Liver (tissue), 9 donors: ENCODE measurements around the gene AFF4. TPM values are rescaled to one million over a fixed set of nuclear protein-coding genes. Genes with fewer than 3 reads are reported as not detected.

Source experiments
- DNase-seq: peaks from one replicate; pipeline ENCODE4 v3.0.0-alpha.2; 2017; ENCODE audit warnings: low spot score
- H3K27ac ChIP-seq, 2 donors: one replicate each; pipeline ENCODE4 v1.7.0; 2013; ENCODE audit warnings: inconsistent platforms in 2 of 2, low read length in 2 of 2, control low read depth in 1 of 2, low read depth in 1 of 2, mild to moderate bottlenecking in 1 of 2
- H3K27me3 ChIP-seq, 4 donors: one replicate each; pipeline versions ENCODE4 v1.6.1 to v1.7.0; 2013; ENCODE audit warnings: low read length in 3 of 4, inconsistent platforms in 1 of 4, mild to moderate bottlenecking in 1 of 4, moderate library complexity in 1 of 4; ENCODE audit not compliant: control insufficient read depth in 4 of 4, insufficient read depth in 4 of 4
- H3K36me3 ChIP-seq, 4 donors: one replicate each; pipeline versions ENCODE4 v1.6.1 to v1.7.0; 2013; ENCODE audit warnings: low read length in 3 of 4, mild to moderate bottlenecking in 3 of 4, low read depth in 1 of 4, moderate library complexity in 1 of 4; ENCODE audit not compliant: control insufficient read depth in 4 of 4, insufficient read depth in 3 of 4
- H3K4me1 ChIP-seq, 4 donors: one replicate each; pipeline versions ENCODE4 v1.6.1 to v1.7.0; 2013; ENCODE audit warnings: low read length in 3 of 4, mild to moderate bottlenecking in 3 of 4, moderate library complexity in 1 of 4; ENCODE audit not compliant: control insufficient read depth in 4 of 4, insufficient read depth in 4 of 4
- H3K4me3 ChIP-seq, 3 donors: one replicate each; pipeline versions ENCODE4 v1.6.1 to v1.7.0; 2013; ENCODE audit warnings: low read length in 3 of 3, control low read depth in 1 of 3, low read depth in 1 of 3, mild to moderate bottlenecking in 1 of 3
- H3K9ac ChIP-seq, 2 donors: one replicate each; pipeline ENCODE4 v1.7.0; 2013; ENCODE audit warnings: low read length in 2 of 2, mild to moderate bottlenecking in 2 of 2, moderate library complexity in 2 of 2, control low read depth in 1 of 2, low read depth in 1 of 2
- H3K9me3 ChIP-seq, 4 donors: one replicate each; pipeline versions ENCODE4 v1.6.1 to v1.7.0; 2013; ENCODE audit warnings: low read length in 3 of 4; ENCODE audit not compliant: control insufficient read depth in 4 of 4
- CTCF ChIP-seq: fragments of 150-350 bp; IDR thresholded peaks from 2 replicates; pipeline ENCODE4 v1.5.1; 2017; ENCODE audit warnings: improper control_type of control experiment, low read depth, low read length; ENCODE audit not compliant: missing input control
- EGR1 ChIP-seq, 2 donors: IDR thresholded peaks; 2 replicates each; pipeline ENCODE4 v1.6.1; 2016 to 2018; ENCODE audit warnings: antibody characterized with exemption in 2 of 2, low read depth in 2 of 2
- FOXA1 ChIP-seq: IDR thresholded peaks from 2 replicates; pipeline ENCODE4 v1.6.1; 2016; ENCODE audit warnings: antibody characterized with exemption
- FOXA2 ChIP-seq: IDR thresholded peaks from 2 replicates; pipeline ENCODE4 v1.6.1; 2016; ENCODE audit warnings: antibody characterized with exemption
- GABPA ChIP-seq, 2 donors: IDR thresholded peaks in 1 of 2; conservative IDR thresholded peaks in 1 of 2; 2 replicates each; pipeline ENCODE4 v1.6.1; 2016; ENCODE audit warnings: antibody characterized with exemption in 2 of 2, mild to moderate bottlenecking in 1 of 2, moderate library complexity in 1 of 2
- HNF4A ChIP-seq, 2 donors: conservative IDR thresholded peaks; 2 replicates each; pipeline ENCODE4 v1.6.1; 2016; ENCODE audit warnings: antibody characterized with exemption in 2 of 2, mild to moderate bottlenecking in 2 of 2
- HNF4G ChIP-seq: IDR thresholded peaks from 2 replicates; pipeline ENCODE4 v1.6.1; 2016; ENCODE audit warnings: antibody characterized with exemption
- JUND ChIP-seq, 2 donors: IDR thresholded peaks; 2 replicates each; pipeline ENCODE4 v1.6.1; 2016; ENCODE audit warnings: antibody characterized with exemption in 2 of 2
- NR2F2 ChIP-seq: IDR thresholded peaks from 2 replicates; pipeline ENCODE4 v1.6.1; 2016; ENCODE audit warnings: antibody characterized with exemption
- RAD21 ChIP-seq, 2 donors: IDR thresholded peaks; 2 replicates each; pipeline ENCODE4 v1.6.1; 2016; ENCODE audit warnings: antibody characterized with exemption in 2 of 2, mild to moderate bottlenecking in 2 of 2
- REST ChIP-seq: IDR thresholded peaks from 2 replicates; pipeline ENCODE4 v1.6.1; 2016; ENCODE audit warnings: antibody characterized with exemption, mild to moderate bottlenecking
- RXRA ChIP-seq, 2 donors: IDR thresholded peaks; 2 replicates each; pipeline ENCODE4 v1.6.1; 2017 to 2018; ENCODE audit warnings: antibody characterized with exemption in 2 of 2, mild to moderate bottlenecking in 1 of 2
- SP1 ChIP-seq: IDR thresholded peaks from 2 replicates; pipeline ENCODE4 v1.6.1; 2018; ENCODE audit warnings: antibody characterized with exemption, mild to moderate bottlenecking
- TAF1 ChIP-seq: conservative IDR thresholded peaks from 2 replicates; pipeline ENCODE4 v1.6.1; 2016; ENCODE audit warnings: antibody characterized with exemption, mild to moderate bottlenecking
- YY1 ChIP-seq: IDR thresholded peaks from 2 replicates; pipeline ENCODE4 v1.6.1; 2016; ENCODE audit warnings: antibody characterized with exemption, mild to moderate bottlenecking
- WGBS: extraction: QIAGEN DNeasy Blood & Tissue Kit; methylation state at CpG from one replicate; pipeline ENCODE4 v1.1.7; 2013; 5-methylcytosine and 5-hydroxymethylcytosine counted together
- polyA plus RNA-seq, 2 donors: library from polyadenylated mRNA; stranded (reverse) in 1 of 2; unstranded in 1 of 2; fragments of 200-250 nt in 1 of 2; fragments of >200 nt in 1 of 2; fragmentation: Nextera tagmentation in 1 of 2; extraction: Ambion mirVana in 1 of 2; gene quantifications; one replicate each; pipeline versions ENCODE4 v1.2.1 to v1.2.3, GENCODE V29; 2013 to 2015
- total RNA-seq, 2 donors: library from RNA; depleted of rRNA; stranded (reverse); fragments of >200 nt; gene quantifications; one replicate each; pipeline ENCODE4 v1.2.3, GENCODE V29; 2014
- TF ChIP-seq, protein P1 (sequence below): IDR thresholded peaks from 2 replicates; pipeline ENCODE4 v1.6.1; 2016; ENCODE audit warnings: antibody characterized with exemption
- TF ChIP-seq, protein P2 (sequence below): IDR thresholded peaks from 2 replicates; pipeline ENCODE4 v1.6.1; 2016; ENCODE audit warnings: antibody characterized with exemption
- TF ChIP-seq, protein P3 (sequence below): IDR thresholded peaks from 2 replicates; pipeline ENCODE4 v1.6.1; 2016; ENCODE audit warnings: antibody characterized with exemption
- donor health status: healthy.
- donor health status: healthy.
- donor health status: healthy.
- donor health status: healthy.
- donor health status: healthy.

The AFF4 gene
- total and polyA plus RNA-seq, 4 donors, result 5.5 to 19.1 (median 16.9) TPM

DNA sequence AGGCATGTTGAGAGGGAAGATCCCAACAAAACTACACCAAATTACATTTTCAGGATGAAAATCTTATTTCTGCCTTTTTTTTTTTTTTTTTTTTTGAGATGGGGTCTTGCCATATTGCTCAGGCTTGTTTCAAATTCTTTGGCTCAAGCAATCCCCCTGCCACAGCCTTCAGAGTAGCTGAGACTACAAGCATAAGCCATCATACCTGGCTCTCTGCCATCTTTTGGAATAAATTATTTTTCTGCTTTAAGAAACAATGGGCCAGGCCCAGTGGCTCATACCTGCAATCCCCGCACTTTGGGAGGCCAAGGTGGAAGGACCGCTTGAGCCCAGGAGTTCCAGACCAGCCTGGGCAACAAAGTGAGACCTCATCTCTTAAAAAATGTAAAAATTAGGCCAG, 14.3 kb downstream of the AFF4 start:
- H3K27ac ChIP-seq, result no peak overlapping the region
- H3K9ac ChIP-seq, result no peak overlapping the region
- no peak overlapping the region for H3K4me3 ChIP-seq
- TF ChIP-seq JUND (IDR thresholded peaks at IDR 0.05), result no peak
- no peak for TF ChIP-seq FOXA2
- no peak for TF ChIP-seq HNF4G
- TF ChIP-seq, protein P1, sequence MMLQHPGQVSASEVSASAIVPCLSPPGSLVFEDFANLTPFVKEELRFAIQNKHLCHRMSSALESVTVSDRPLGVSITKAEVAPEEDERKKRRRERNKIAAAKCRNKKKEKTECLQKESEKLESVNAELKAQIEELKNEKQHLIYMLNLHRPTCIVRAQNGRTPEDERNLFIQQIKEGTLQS, result no peak
- TF ChIP-seq RXRA (IDR thresholded peaks at IDR 0.05), result no peak
- TF ChIP-seq HNF4A (conservative IDR thresholded peaks at IDR 0.05), result no peak
- TF ChIP-seq SP1, result no peak
- no peak for TF ChIP-seq EGR1 (IDR thresholded peaks at IDR 0.05; ENCODE audit: low read depth in 2 of 2)
- TF ChIP-seq YY1, result no peak
- no peak for TF ChIP-seq REST
- no peak for TF ChIP-seq FOXA1
- TF ChIP-seq, protein P2, sequence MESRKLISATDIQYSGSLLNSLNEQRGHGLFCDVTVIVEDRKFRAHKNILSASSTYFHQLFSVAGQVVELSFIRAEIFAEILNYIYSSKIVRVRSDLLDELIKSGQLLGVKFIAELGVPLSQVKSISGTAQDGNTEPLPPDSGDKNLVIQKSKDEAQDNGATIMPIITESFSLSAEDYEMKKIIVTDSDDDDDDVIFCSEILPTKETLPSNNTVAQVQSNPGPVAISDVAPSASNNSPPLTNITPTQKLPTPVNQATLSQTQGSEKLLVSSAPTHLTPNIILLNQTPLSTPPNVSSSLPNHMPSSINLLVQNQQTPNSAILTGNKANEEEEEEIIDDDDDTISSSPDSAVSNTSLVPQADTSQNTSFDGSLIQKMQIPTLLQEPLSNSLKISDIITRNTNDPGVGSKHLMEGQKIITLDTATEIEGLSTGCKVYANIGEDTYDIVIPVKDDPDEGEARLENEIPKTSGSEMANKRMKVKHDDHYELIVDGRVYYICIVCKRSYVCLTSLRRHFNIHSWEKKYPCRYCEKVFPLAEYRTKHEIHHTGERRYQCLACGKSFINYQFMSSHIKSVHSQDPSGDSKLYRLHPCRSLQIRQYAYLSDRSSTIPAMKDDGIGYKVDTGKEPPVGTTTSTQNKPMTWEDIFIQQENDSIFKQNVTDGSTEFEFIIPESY, result no peak
- no peak for TF ChIP-seq TAF1
- no peak for TF ChIP-seq GABPA (IDR thresholded peaks at IDR 0.05 in 1 of 2, conservative IDR thresholded peaks at IDR 0.05 in 1 of 2)
- TF ChIP-seq NR2F2, result no peak
- TF ChIP-seq CTCF, result no peak
- TF ChIP-seq, protein P3, sequence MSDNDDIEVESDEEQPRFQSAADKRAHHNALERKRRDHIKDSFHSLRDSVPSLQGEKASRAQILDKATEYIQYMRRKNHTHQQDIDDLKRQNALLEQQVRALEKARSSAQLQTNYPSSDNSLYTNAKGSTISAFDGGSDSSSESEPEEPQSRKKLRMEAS, result no peak
- no peak for TF ChIP-seq RAD21 (IDR thresholded peaks at IDR 0.05)
- H3K36me3 ChIP-seq, result peaks cover 0 to 2% (median under 1%) of the 10 kb centered on the region in 4 donors
- no peaks in the 10 kb centered on the region for H3K27me3 ChIP-seq
- WGBS, result over 99% methylated on average over 2 of the region's 2 CpGs
- no peaks in the 10 kb centered on the region for H3K9me3 ChIP-seq
- peaks cover 0 to 11% (median 2%) of the 10 kb centered on the region in 4 donors for H3K4me1 ChIP-seq
- DNase-seq, result no peak
